Stimulated activated memory B cell treated with anti-CD40 and anti-IgM and Interleukin-4, amounts not matched to agents 10 μg/mL and 1 μg/mL and 100 μg/mL, for 72 hours (primary cell): ENCODE data around the gene HBQ1.

Experiments
- ATAC-seq: fragments of 150-1000 bp; cut with Tn5 transposase; 2 replicates; pipeline ENCODE4 v1.10.0; 2021
- H3K27ac Mint-ChIP-seq: one replicate; pipeline ENCODE4 v1.8.0; 2022; ENCODE audit warnings: mild to moderate bottlenecking, mixed read lengths
- H3K27me3 Mint-ChIP-seq: one replicate; pipeline ENCODE4 v1.8.0; 2022; ENCODE audit warnings: mixed read lengths
- H3K36me3 Mint-ChIP-seq: one replicate; pipeline ENCODE4 v1.8.0; 2022; ENCODE audit warnings: mixed read lengths
- H3K4me1 Mint-ChIP-seq: one replicate; pipeline ENCODE4 v1.8.0; 2022; ENCODE audit warnings: mixed read lengths
- H3K4me3 Mint-ChIP-seq: one replicate; pipeline ENCODE4 v1.8.0; 2022; ENCODE audit warnings: mild to moderate bottlenecking, moderate library complexity, mixed read lengths
- H3K9me3 Mint-ChIP-seq: one replicate; pipeline ENCODE4 v1.8.0; 2022; ENCODE audit warnings: mixed read lengths

HBQ1 gene

DNA sequence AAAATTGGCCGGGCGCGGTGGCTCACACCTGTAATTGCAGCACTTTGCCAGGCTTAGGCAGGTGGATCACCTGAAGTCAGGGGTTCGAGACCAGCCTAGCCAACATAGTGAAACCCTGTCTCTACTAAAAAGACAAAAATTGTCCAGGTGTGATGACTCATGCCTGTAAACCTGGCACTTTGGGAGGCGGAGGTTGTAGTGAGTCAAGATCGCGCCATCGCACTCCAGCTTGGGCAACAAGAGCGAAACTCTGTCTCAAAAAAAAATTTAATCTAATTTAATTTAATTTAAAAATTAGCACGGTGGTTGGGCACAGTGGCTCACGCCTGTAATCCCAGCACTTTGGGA lies 1.6 kb upstream of the HBQ1 start:
- ATAC-seq = no peak
- Mint-ChIP-seq H3K9me3 (no peaks in the 10 kb centered on the region), H3K4me1 (peaks cover 18% of the 10 kb centered on the region), H3K27me3 (peaks cover 41% of the 10 kb centered on the region), H3K27ac (no peak overlapping the region), H3K4me3 (no peak overlapping the region), H3K36me3 (no peaks in the 10 kb centered on the region)

DNA sequence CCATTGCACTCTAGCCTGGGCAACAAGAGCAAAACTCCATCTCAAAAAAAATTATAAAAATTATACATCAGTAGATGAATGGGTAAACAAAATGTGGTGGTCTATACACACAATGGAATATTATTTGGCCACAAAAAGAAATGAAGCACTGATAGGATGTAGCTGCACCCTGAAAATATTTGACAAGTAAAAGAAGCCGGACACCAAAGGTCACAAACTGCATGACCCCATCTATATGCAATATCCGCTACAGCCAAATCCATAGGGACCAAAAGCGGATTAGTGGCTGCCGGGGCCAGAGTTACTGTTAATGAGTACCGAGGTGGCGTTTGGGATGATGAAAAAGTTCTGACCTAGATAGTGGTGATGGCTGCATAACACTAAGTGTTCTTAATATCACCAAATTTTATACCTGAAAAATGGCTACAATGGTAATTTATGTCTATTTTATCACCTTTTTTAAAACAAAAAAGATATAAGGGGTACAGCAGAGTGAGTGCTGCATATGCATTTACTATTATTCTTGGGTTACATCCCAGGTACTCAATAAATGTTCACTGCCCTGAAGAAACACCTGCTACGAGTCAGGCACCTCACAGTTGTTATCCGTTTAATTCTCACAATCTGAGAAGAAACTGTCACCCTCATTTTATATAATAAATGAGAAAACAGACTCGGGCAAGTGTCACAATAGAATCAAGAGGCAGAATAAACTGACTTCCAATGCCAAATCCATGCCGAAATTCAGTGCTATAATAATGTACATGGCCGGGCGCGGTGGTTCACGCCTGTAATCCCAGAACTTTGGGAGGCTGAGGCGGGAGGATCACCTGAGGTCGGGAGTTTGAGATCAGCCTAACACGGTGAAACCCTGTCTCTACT lies 807 bp upstream of the HBQ1 start:
- Mint-ChIP-seq H3K36me3 (no peaks in the 10 kb centered on the region), H3K27me3 (peaks cover 33% of the 10 kb centered on the region), H3K4me3 (no peak overlapping the region), H3K9me3 (no peaks in the 10 kb centered on the region), H3K4me1 (peaks cover 13% of the 10 kb centered on the region), H3K27ac (no peak overlapping the region)
- ATAC-seq = no peak

DNA sequence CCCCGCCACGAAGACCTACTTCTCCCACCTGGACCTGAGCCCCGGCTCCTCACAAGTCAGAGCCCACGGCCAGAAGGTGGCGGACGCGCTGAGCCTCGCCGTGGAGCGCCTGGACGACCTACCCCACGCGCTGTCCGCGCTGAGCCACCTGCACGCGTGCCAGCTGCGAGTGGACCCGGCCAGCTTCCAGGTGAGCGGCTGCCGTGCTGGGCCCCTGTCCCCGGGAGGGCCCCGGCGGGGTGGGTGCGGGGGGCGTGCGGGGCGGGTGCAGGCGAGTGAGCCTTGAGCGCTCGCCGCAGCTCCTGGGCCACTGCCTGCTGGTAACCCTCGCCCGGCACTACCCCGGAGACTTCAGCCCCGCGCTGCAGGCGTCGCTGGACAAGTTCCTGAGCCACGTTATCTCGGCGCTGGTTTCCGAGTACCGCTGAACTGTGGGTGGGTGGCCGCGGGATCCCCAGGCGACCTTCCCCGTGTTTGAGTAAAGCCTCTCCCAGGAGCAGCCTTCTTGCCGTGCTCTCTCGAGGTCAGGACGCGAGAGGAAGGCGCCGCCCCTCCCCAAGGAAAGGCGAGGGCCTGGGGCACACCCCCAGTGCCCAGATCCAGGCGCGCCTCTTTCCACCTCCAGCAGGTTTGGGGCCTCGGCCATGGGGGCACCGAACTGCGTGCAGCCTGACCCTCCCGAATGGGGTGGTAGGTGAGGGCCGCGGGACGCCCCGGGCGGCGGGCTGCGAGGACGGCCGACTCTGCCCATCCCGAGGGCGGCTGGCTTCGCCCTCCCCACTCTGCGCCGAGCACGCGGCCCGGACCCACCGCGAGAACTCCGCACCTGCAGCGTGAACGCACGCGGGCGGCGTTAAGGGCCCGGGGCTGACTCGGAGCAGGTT lies 664 bp downstream of the HBQ1 start:
- ATAC-seq = peak; percentile 84
- H3K27ac Mint-ChIP-seq = no peak overlapping the region
- peaks cover 10% of the 10 kb centered on the region for H3K36me3 Mint-ChIP-seq
- H3K27me3 Mint-ChIP-seq = peaks cover 18% of the 10 kb centered on the region
- H3K4me3 Mint-ChIP-seq = no peak overlapping the region
- H3K9me3 Mint-ChIP-seq = no peaks in the 10 kb centered on the region
- H3K4me1 Mint-ChIP-seq = no peaks in the 10 kb centered on the region

DNA sequence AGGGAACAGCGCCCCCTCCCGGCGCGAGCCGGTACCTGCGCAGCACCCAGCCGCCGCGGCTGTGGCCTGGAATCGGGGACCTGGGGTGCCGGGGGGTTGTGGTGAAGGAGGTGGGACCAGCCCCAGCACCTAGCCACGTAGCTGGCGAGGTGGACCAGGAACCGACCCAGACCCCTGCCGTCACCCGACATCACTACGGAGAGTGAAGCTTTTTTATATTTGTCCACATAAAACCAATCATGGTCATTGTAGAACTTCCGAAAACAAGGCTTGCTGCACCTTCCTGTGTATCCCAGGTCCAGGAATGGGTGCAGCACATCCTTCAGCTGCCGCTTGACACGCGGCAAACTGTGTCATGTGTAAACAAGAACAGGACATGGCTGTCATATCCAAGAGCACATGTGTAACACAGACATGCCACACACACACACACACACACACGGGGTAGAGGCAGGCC lies 1.3 kb downstream of the HBQ1 start:
- H3K9me3 Mint-ChIP-seq = no peaks in the 10 kb centered on the region
- no peak overlapping the region for H3K4me3 Mint-ChIP-seq
- H3K36me3 Mint-ChIP-seq = peaks cover 11% of the 10 kb centered on the region
- no peak for ATAC-seq
- H3K27ac Mint-ChIP-seq = no peak overlapping the region
- peaks cover 18% of the 10 kb centered on the region for H3K27me3 Mint-ChIP-seq
- no peaks in the 10 kb centered on the region for H3K4me1 Mint-ChIP-seq

GRCh38 chr16:183005-183404 lies 2.7 kb downstream of the HBQ1 start:
- H3K9me3 Mint-ChIP-seq = no peaks in the 10 kb centered on the region
- H3K27ac Mint-ChIP-seq = no peak overlapping the region
- ATAC-seq = no peak
- H3K4me1 Mint-ChIP-seq = no peaks in the 10 kb centered on the region
- peaks cover 19% of the 10 kb centered on the region for H3K36me3 Mint-ChIP-seq
- H3K27me3 Mint-ChIP-seq = peaks cover 7% of the 10 kb centered on the region
- no peak overlapping the region for H3K4me3 Mint-ChIP-seq

GRCh38 chr16:185213-185612 lies 5.0 kb downstream of the HBQ1 start:
- Mint-ChIP-seq H3K27ac (no peak overlapping the region), H3K27me3 (no peaks in the 10 kb centered on the region), H3K4me1 (peaks cover 9% of the 10 kb centered on the region), H3K9me3 (no peaks in the 10 kb centered on the region), H3K36me3 (peaks cover 40% of the 10 kb centered on the region), H3K4me3 (no peak overlapping the region)
- ATAC-seq = no peak

- no peak overlapping the region for H3K27ac Mint-ChIP-seq
- ATAC-seq = no peak
- H3K36me3 Mint-ChIP-seq = peaks cover 43% of the 10 kb centered on the region
- no peak overlapping the region for H3K4me3 Mint-ChIP-seq
- H3K27me3 Mint-ChIP-seq = no peaks in the 10 kb centered on the region
- H3K9me3 Mint-ChIP-seq = no peaks in the 10 kb centered on the region
- peaks cover 9% of the 10 kb centered on the region for H3K4me1 Mint-ChIP-seq
These were observed 5.4 kb downstream of the HBQ1 start for GRCh38 chr16:185691-186090.

DNA sequence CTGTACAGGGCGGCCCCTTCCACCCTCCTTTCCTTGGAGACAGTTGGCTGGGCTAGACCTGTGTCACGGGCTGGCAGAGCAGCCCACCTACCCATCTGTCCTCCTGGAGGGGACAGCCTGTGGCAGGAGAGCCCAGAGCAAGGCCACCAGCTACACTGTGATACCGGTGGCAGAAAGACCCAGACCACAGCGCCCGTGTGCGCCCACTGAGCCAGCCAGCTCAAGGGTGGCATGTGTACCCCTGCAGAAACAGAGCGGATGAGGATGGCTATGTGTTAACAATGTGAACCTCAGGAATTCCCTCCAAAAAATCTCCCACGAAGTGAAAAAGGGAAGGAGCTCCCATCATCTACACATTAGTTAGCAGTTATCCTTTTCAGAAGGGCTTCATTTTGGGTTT lies 7.1 kb downstream of the HBQ1 start:
- ATAC-seq = no peak
- Mint-ChIP-seq H3K27me3 (no peaks in the 10 kb centered on the region), H3K9me3 (no peaks in the 10 kb centered on the region), H3K36me3 (peaks cover 59% of the 10 kb centered on the region), H3K4me1 (peaks cover 9% of the 10 kb centered on the region), H3K4me3 (no peak overlapping the region), H3K27ac (no peak overlapping the region)

DNA sequence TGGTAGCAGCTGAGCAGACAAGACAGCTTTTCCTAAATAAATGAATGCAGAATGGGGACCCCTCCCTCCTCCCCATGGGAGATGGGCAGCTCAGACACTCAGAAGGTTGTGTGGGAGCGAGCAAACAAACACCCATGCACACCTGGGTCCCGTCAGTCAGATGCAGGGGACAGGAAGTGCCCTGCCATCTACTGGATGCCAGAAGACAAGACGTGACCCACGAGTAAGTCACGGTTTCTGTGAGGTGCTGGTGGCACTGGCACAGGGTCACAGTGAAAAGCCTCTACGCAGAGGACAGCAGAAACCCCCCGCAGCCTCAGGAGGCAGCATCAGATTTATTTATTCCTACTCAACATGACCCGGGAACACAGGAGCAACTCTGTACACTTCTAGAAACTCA lies 8.4 kb downstream of the HBQ1 start:
- Mint-ChIP-seq H3K27me3 (no peaks in the 10 kb centered on the region), H3K36me3 (peaks cover 67% of the 10 kb centered on the region), H3K27ac (no peak overlapping the region), H3K4me3 (no peak overlapping the region), H3K4me1 (peaks cover 9% of the 10 kb centered on the region), H3K9me3 (no peaks in the 10 kb centered on the region)
- ATAC-seq = peak; percentile 50

GRCh38 chr16:189604-190186 lies 9.4 kb downstream of the HBQ1 start:
- ATAC-seq = no peak
- Mint-ChIP-seq H3K4me1 (peaks cover 9% of the 10 kb centered on the region), H3K36me3 (peaks cover 67% of the 10 kb centered on the region), H3K27ac (no peak overlapping the region), H3K9me3 (no peaks in the 10 kb centered on the region), H3K27me3 (no peaks in the 10 kb centered on the region), H3K4me3 (no peak overlapping the region)

DNA sequence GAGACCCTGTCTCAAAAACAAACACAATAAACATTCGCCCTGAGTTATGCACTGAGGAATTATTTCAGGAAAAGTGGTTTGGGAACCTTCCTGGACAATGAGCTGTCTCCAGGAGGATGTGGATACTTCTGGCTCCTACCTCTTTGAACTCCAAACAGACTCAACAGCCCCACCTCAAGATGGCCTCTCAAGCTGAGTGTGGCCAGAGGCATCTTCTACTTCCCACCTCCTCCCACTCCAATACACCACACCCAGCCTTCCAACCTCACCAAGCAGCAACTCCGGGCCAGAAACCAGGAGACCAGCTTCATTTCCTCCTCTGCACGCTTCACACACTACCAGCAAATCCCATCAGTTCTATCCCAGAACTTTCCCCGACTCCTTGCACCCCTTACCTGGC lies 11.6 kb downstream of the HBQ1 start:
- no peaks in the 10 kb centered on the region for H3K27me3 Mint-ChIP-seq
- no peak overlapping the region for H3K4me3 Mint-ChIP-seq
- H3K36me3 Mint-ChIP-seq = peaks cover 55% of the 10 kb centered on the region
- H3K4me1 Mint-ChIP-seq = peaks cover 9% of the 10 kb centered on the region
- H3K9me3 Mint-ChIP-seq = no peaks in the 10 kb centered on the region
- peak overlapping the region; percentile 9 for H3K27ac Mint-ChIP-seq
- no peak for ATAC-seq

DNA sequence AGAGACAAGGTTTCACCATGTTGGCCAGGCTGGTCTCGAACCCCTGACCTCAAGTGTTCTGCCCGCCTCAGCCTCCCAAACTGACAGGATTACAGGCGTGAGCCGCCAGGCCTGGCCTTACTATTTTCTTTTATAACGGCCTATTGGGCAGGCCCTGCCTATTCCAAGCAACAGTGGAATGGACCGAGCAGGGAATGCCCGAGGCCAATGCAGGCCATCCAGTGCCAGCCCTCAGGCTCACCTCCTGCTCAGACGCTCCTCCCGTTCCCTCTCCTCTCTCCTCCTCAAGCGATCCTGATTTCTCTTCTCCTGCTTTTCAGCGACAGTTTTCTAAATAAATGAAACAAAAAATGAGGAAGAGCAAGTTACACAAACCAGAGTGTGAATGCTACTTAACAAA lies 12.4 kb downstream of the HBQ1 start:
- Mint-ChIP-seq H3K27ac (no peak overlapping the region), H3K9me3 (no peaks in the 10 kb centered on the region), H3K4me3 (no peak overlapping the region), H3K4me1 (peaks cover 9% of the 10 kb centered on the region), H3K36me3 (peaks cover 50% of the 10 kb centered on the region), H3K27me3 (no peaks in the 10 kb centered on the region)
- ATAC-seq = no peak

DNA sequence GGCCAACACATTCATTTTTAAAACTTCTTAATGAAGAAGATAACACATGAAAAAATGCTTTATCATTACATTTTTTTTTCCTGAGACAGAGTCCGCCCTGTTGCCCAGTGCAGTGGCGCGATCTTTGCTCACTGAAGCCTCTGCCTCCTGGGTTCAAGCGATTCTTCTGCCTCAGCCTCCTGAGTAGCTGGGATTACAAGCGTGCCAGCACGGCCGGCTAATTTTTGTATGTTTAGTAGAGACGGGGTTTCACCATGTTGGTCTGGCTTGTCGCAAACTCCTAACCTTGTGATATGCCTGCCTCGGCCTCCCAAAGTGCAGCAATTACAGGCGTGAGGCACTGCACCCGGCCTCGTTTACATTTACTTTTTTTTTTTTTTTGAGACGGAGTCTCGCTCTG lies 13.2 kb downstream of the HBQ1 start:
- H3K27ac Mint-ChIP-seq = no peak overlapping the region
- no peaks in the 10 kb centered on the region for H3K27me3 Mint-ChIP-seq
- peaks cover 45% of the 10 kb centered on the region for H3K36me3 Mint-ChIP-seq
- H3K9me3 Mint-ChIP-seq = no peaks in the 10 kb centered on the region
- no peak for ATAC-seq
- peaks cover 9% of the 10 kb centered on the region for H3K4me1 Mint-ChIP-seq
- no peak overlapping the region for H3K4me3 Mint-ChIP-seq

DNA sequence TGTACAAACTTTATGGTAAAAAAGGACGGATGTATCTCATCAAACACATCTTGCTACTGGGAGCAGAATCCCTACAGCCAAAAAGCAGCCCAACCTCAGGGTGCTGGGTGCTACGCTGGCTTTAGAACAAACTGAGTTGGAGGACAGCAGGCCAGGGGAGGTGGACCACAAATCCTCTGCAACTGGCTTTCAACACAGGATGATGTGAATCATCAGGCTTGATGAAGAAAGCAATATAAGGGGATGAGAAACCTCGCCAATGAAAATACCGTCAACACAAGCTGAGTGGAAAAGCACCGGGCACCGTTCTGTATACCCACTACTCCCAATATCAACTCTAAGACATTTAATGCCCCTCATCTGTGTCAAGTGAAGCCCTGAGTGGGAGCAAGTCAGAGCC lies 14.3 kb downstream of the HBQ1 start:
- H3K36me3 Mint-ChIP-seq = peaks cover 34% of the 10 kb centered on the region
- no peaks in the 10 kb centered on the region for H3K27me3 Mint-ChIP-seq
- no peaks in the 10 kb centered on the region for H3K4me1 Mint-ChIP-seq
- no peak overlapping the region for H3K4me3 Mint-ChIP-seq
- ATAC-seq = no peak
- H3K27ac Mint-ChIP-seq = no peak overlapping the region
- H3K9me3 Mint-ChIP-seq = no peaks in the 10 kb centered on the region

- Mint-ChIP-seq H3K27ac (no peak overlapping the region), H3K36me3 (peaks cover 10% of the 10 kb centered on the region), H3K4me3 (no peak overlapping the region), H3K27me3 (no peaks in the 10 kb centered on the region), H3K9me3 (no peaks in the 10 kb centered on the region), H3K4me1 (no peaks in the 10 kb centered on the region)
- ATAC-seq = no peak
These were observed 20.1 kb downstream of the HBQ1 start for GRCh38 chr16:200388-200787.
